Vagina (tissue), 2 donors: Measurements from ENCODE around the gene ADCY5. TPM values are rescaled to one million over a fixed set of nuclear protein-coding genes. Genes with fewer than 3 reads are reported as not detected.

Experiments used
- DNase-seq, 2 donors: peaks; one replicate each; pipeline ENCODE4 v3.0.0-alpha.2; 2017; ENCODE audit errors: extremely low spot score in 2 of 2
- H3K27ac ChIP-seq: fragments of 200-600 bp; sonication (generic); one replicate; pipeline ENCODE4 v1.5.1; 2019
- H3K27me3 ChIP-seq: fragments of 200-600 bp; sonication (generic); one replicate; pipeline ENCODE4 v1.5.1; 2019
- H3K36me3 ChIP-seq, 2 donors: fragments of 200-600 bp; sonication (generic); one replicate each; pipeline ENCODE4 v1.5.1; 2017 to 2019
- H3K4me1 ChIP-seq: fragments of 200-600 bp; sonication (generic); one replicate; pipeline ENCODE4 v1.5.1; 2019
- H3K4me3 ChIP-seq, 2 donors: fragments of 200-600 bp; sonication (generic); 1 replicate in 1 of 2; 2 replicates in 1 of 2; pipeline ENCODE4 v1.5.1; 2016 to 2019
- H3K9me3 ChIP-seq: fragments of 200-600 bp; sonication (generic); one replicate; pipeline ENCODE4 v1.5.1; 2019
- POLR2A ChIP-seq, 2 donors: fragments of 450-650 bp; IDR thresholded peaks; one replicate each; pipeline ENCODE4 v1.6.1; 2017; ENCODE audit warnings: antibody characterized with exemption in 2 of 2, mild to moderate bottlenecking in 2 of 2, moderate library complexity in 2 of 2
- POLR2AphosphoS5 ChIP-seq, 2 donors: sonication (generic); formaldehyde crosslinking; IDR thresholded peaks; one replicate each; pipeline ENCODE4 v1.9.0; 2017; ENCODE audit warnings: antibody characterized with exemption in 2 of 2, mild to moderate bottlenecking in 2 of 2, low read depth in 1 of 2; ENCODE audit not compliant: insufficient read depth in 1 of 2
- intact Hi-C: fragments of 100-400 bp; cut with DNase I; formaldehyde crosslinking; loops from one replicate; pipeline ENCODE4 v1.15.1; 2023
- total RNA-seq: library from RNA; depleted of rRNA; stranded (reverse); fragments of >200 nt; gene quantifications from one replicate; pipeline ENCODE4 v1.2.3, GENCODE V29; 2016
- TF ChIP-seq, protein P1 (sequence below), 3 experiments: fragments of 450-650 bp in 2 of 3; fragments of 200-600 bp in 1 of 3; sonication (generic) in 1 of 3; IDR thresholded peaks; one replicate each; pipeline ENCODE4 v1.5.1; 2017 to 2019; ENCODE audit warnings: antibody characterized with exemption in 3 of 3, mild to moderate bottlenecking in 2 of 3, moderate library complexity in 2 of 3

ADCY5 gene
- total RNA-seq, 1 donor from 2014 or later: 16.7 TPM

DNA sequence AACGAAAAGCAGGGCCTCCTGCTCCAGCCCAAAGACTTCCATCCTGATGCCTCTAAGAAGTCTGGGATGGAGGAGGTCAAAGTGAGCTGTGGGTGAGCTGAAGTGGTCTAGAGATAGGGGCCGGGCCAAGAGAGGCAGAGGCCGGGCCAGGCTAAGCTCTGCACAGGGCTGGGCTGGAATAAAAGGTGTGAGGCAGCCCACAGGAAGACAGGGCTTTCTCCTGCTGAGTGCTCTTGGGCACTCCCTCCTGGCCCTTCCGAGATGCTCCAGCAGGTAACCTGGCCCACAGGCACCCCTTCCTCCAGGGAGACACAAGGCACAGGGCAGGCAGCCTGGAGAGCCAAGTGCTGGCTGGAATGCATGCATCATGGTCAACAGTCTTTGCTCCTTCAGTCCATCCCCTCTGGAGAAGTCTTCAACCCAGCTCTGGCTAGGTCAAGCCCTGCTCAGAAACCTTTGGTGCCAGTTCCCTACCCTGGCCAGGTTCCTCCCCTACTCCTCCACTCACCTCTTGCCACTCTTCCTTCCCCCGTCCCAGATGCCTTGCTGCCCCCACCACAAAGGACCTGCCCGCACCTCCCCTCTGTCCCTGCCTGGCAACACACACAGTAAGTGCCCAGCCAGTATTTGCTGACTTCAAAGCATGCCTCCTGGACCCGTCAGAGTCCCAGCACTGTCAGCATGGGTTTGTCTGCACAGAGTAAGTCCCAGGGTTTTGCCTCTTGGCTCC lies 153.6 kb downstream of the ADCY5 start:
- Histone ChIP-seq H3K4me1 (no peaks in the 10 kb centered on the region), H3K36me3 (peaks cover 0 to 5% of the 10 kb centered on the region in 2 donors), H3K27ac (no peak overlapping the region), H3K9me3 (no peaks in the 10 kb centered on the region), H3K27me3 (no peaks in the 10 kb centered on the region), H3K4me3 (no peak overlapping the region)
- no peak for TF ChIP-seq POLR2AphosphoS5 (IDR thresholded peaks at IDR 0.05; ENCODE audit: insufficient read depth in 1 of 2, low read depth in 1 of 2)
- TF ChIP-seq, protein P1, sequence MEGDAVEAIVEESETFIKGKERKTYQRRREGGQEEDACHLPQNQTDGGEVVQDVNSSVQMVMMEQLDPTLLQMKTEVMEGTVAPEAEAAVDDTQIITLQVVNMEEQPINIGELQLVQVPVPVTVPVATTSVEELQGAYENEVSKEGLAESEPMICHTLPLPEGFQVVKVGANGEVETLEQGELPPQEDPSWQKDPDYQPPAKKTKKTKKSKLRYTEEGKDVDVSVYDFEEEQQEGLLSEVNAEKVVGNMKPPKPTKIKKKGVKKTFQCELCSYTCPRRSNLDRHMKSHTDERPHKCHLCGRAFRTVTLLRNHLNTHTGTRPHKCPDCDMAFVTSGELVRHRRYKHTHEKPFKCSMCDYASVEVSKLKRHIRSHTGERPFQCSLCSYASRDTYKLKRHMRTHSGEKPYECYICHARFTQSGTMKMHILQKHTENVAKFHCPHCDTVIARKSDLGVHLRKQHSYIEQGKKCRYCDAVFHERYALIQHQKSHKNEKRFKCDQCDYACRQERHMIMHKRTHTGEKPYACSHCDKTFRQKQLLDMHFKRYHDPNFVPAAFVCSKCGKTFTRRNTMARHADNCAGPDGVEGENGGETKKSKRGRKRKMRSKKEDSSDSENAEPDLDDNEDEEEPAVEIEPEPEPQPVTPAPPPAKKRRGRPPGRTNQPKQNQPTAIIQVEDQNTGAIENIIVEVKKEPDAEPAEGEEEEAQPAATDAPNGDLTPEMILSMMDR (IDR thresholded peaks at IDR 0.05): no peak
- TF ChIP-seq POLR2A (IDR thresholded peaks at IDR 0.05): no peak
- intact Hi-C loops: no loop called here
- no peak for DNase-seq

DNA sequence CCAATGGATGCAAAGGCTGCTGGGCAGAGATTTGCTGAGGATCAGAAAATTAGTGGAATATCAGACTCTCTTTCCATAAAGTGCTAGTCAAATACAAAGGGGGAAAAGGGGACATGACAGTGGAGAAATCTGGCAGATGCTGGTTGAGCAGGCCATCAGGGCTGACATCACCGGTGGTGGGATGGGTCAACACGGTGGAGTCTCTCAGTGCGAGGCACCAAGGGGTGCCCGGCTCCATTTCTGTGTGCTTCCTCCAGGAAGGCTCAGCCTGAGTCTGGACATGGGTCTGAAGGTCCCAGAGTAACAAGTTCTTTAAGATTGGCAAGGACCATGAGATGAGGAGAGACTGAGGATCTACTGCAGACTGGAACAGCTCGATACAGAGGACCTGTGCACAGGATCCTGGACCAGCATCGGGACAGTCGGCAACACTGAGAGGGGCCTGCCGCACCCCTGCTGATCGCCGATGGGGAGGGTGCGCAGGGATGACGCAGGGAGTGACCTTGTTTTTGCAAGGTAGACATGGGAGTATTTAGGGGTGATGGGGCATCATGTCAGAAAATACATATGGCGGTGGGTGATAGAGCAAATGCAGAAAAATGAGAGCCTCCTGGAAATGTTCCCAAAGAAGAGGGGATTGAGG lies 154.5 kb downstream of the ADCY5 start:
- H3K36me3 ChIP-seq: no peaks in the 10 kb centered on the region

DNA sequence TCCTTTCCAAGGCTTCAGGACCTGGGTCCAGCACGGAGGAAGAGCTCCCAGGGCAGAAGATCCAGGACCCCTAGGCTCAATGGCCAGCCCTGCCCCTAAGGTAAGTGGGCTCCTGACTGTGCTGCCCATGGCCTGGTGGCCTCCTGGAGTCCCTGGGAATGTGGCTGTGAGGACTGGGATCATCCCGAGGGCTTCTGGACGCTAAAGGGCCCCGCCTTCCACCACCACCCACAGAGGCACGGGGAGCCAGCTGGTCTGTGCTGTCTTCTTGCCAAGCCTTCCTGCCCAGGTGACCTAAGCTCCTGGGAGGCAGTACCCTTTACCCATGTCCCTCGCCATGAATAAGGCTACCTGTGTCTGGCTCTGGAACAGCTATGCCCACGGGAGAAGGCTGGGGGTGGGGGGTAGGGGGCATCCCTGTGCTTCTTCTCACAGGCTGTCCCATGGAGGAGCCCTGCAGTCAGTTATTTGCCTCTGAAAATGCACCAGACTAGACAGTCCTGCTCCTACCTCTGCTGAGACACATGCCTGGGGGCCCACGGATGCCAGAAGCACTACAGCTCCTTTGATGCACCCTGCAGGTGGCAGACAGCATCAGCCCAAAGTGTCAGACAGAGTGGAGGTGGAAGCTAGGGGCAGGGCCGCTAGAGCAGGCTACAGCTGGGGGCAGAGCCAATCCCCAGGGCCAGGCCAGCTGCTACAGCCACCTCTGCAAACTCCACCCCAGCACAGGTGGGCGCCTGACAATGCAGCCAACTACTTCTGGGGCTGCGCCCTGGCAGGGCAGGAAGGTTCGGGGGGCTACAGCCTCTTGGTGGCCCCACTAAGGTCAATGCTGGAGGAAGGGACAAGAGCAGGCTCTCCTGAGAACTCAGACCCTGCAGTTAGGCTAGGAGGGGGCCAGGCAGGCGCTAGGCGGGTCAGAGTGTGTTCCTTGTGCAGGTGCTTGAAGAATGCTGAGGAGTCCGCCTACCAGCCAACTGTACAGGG lies 156.3 kb downstream of the ADCY5 start:
- H3K9me3 ChIP-seq: no peaks in the 10 kb centered on the region
- no peaks in the 10 kb centered on the region for H3K27me3 ChIP-seq
- TF ChIP-seq, protein P1 (IDR thresholded peaks at IDR 0.05): no peak
- TF ChIP-seq POLR2A (IDR thresholded peaks at IDR 0.05) (no peak), POLR2AphosphoS5 (IDR thresholded peaks at IDR 0.05; ENCODE audit: insufficient read depth in 1 of 2, low read depth in 1 of 2) (no peak)
- no peak overlapping the region for H3K4me3 ChIP-seq
- H3K4me1 ChIP-seq: no peaks in the 10 kb centered on the region
- intact Hi-C loops: no loop called here
- no peak for DNase-seq
- H3K36me3 ChIP-seq: no peaks in the 10 kb centered on the region
- H3K27ac ChIP-seq: no peak overlapping the region

More for the DNA sequence above, 154.5 kb downstream of the ADCY5 start:
- no peak overlapping the region for H3K27ac ChIP-seq
- no peak overlapping the region for H3K4me3 ChIP-seq
- TF ChIP-seq POLR2AphosphoS5 (IDR thresholded peaks at IDR 0.05; ENCODE audit: insufficient read depth in 1 of 2, low read depth in 1 of 2) (no peak), POLR2A (IDR thresholded peaks at IDR 0.05) (no peak)
- TF ChIP-seq, protein P1 (IDR thresholded peaks at IDR 0.05): no peak
- no peaks in the 10 kb centered on the region for H3K4me1 ChIP-seq
- intact Hi-C loops: no loop called here
- DNase-seq: no peak
- H3K9me3 ChIP-seq: no peaks in the 10 kb centered on the region
- no peaks in the 10 kb centered on the region for H3K27me3 ChIP-seq

DNA sequence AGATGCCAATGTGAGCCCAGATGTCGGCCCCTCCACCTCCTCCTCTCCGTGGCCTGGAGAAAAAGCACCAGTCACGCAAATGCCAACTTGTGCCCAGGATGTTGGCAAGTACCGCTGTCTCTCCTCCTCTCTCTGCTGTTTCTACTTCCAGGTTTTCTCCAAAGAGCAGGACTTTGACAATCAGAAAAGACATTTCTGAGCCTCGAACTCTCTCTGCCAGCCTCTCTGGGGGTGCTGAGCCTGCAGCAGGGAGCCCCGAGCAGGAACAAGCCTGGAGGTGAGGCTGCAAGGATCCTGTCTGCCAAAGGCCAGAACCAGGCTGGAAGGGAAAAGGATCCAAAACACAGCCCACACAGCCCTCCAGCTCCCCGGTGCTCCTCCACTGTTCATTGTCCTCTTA lies 157.5 kb downstream of the ADCY5 start:
- no peak overlapping the region for H3K4me3 ChIP-seq
- DNase-seq: no peak
- H3K27ac ChIP-seq: no peak overlapping the region
- H3K4me1 ChIP-seq: no peaks in the 10 kb centered on the region
- H3K36me3 ChIP-seq: no peaks in the 10 kb centered on the region
- H3K9me3 ChIP-seq: no peaks in the 10 kb centered on the region
- no peaks in the 10 kb centered on the region for H3K27me3 ChIP-seq
- intact Hi-C loops: no loop called here
- TF ChIP-seq, protein P1 (IDR thresholded peaks at IDR 0.05): no peak
- TF ChIP-seq POLR2A (IDR thresholded peaks at IDR 0.05): no peak
- no peak for TF ChIP-seq POLR2AphosphoS5 (IDR thresholded peaks at IDR 0.05; ENCODE audit: insufficient read depth in 1 of 2, low read depth in 1 of 2)
